ENCODE measurements around the gene ZMAT3.

GRCh38 chr3:179005213-179005612 lies 66.4 kb downstream of the ZMAT3 start:
- TF ChIP-seq FOXJ3 (CRISPR knock-in tag; IDR thresholded peaks at IDR 0.05) (no peak), MXI1 (IDR thresholded peaks at IDR 0.05; ENCODE audit: low read depth, low read length) (no peak), POLR2AphosphoS5 (IDR thresholded peaks at IDR 0.05; ENCODE audit: low read depth, low read length) (no peak), CTCF (IDR thresholded peaks at IDR 0.05) (no peak), SIN3A (IDR thresholded peaks at IDR 0.05; ENCODE audit: borderline replicate concordance, low read depth, low read length) (no peak), REST (IDR thresholded peaks at IDR 0.05; ENCODE audit: low read depth, low read length) (no peak), GABPA (IDR thresholded peaks at IDR 0.05; ENCODE audit: low read depth) (no peak), USF2 (IDR thresholded peaks at IDR 0.05; ENCODE audit: borderline replicate concordance, low read depth, low read length) (no peak), EP300 (IDR thresholded peaks at IDR 0.05; ENCODE audit: borderline replicate concordance in 1 of 2, low read depth in 1 of 2, low read length in 1 of 2) (no peak), CHD2 (IDR thresholded peaks at IDR 0.05; ENCODE audit: low read length, partially characterized antibody) (no peak), TAF1 (IDR thresholded peaks at IDR 0.05; ENCODE audit: borderline replicate concordance, low read depth, low read length) (no peak), PBX3 (IDR thresholded peaks at IDR 0.05) (no peak), RFX5 (IDR thresholded peaks at IDR 0.05; ENCODE audit: low read length) (no peak), RAD21 (IDR thresholded peaks at IDR 0.05; ENCODE audit: low read length) (no peak)

All from SK-N-SH (cell line).